GM21619 (cell line): ENCODE data around the gene EDN3.

Source experiments
- ATAC-seq: cut with Tn5 transposase; IDR thresholded peaks from one replicate; pipeline ENCODE4 v1.9.1; 2021; ENCODE audit not compliant: unreplicated experiment

Gene EDN3

DNA sequence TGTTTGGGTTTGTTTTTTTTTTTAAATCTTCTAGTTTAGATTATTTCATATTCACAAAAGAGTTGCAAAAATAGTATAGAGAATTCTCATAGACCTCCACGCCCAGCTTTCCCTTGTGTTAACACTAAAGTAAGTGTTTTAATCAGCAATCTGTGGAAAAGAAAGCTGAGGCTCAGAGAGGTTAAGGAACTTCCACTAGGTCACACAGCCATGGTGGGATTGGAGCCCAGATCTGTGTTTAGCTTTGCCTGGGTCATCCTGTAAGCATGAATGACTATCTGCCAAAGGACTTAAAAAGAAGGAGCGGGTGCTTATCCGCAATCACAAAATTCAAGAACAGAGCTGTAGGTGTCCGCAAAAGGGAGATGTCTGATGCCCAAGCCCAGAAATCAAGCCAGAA lies 60.5 kb downstream of the EDN3 start:
- ATAC-seq, result no peak

DNA sequence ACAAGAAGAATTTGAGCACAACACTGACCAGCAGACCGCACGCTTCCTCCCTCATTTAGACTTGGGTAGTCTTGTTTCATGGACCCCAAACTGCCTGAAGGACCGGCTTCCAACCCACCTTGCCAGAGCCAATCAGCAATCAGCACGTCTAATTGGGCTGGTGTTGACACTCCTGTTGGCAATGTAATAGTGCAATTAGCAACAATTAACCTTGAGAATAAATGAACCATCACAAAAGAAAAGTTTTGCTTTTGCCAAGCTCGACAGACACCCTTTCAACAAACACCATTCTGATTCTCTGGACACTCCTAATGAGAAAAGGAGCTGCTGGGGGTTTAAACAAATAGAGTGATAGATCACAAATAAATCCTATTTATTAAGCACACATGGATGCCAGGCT lies 61.0 kb downstream of the EDN3 start:
- ATAC-seq, result no peak

DNA sequence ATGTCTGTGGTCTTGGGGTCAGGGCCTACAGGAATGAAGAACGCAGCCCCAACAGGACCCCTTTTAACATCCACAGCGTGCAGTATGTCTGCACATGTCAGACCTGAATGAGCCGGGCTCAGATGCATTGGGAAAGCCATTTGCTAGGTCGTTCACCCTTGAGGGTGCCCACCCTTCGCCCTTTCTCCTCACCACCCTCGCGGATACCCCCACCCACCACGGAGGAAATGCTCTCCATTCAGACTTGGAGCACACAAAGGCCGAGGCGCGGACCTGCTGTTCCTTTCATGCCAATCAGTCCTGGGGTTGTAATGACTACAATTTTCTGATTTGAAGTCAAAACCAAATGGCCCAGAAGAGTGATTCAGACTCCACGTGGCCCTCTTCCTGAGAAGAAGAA lies 62.7 kb downstream of the EDN3 start:
- ATAC-seq, result no peak

DNA sequence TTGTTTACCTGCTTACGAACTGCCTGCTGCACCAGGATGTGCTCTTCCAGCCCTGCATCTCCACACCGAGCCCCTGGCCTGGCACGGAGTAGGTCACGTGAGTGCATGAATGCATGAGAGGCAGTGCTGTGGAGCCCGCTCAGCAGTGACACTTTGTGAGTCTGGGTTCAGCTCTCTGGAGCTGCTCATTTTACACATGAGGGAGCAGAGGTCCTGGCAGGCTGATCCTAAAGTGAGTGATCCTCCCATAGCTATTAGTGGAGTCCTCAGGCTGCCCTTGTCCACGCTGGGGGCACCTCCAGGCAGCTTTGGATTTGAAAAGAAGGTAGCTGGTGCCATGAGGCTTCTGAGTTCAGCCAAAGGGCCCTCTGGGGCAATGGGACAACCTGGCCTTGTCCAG lies 64.2 kb downstream of the EDN3 start:
- ATAC-seq, result no peak

DNA sequence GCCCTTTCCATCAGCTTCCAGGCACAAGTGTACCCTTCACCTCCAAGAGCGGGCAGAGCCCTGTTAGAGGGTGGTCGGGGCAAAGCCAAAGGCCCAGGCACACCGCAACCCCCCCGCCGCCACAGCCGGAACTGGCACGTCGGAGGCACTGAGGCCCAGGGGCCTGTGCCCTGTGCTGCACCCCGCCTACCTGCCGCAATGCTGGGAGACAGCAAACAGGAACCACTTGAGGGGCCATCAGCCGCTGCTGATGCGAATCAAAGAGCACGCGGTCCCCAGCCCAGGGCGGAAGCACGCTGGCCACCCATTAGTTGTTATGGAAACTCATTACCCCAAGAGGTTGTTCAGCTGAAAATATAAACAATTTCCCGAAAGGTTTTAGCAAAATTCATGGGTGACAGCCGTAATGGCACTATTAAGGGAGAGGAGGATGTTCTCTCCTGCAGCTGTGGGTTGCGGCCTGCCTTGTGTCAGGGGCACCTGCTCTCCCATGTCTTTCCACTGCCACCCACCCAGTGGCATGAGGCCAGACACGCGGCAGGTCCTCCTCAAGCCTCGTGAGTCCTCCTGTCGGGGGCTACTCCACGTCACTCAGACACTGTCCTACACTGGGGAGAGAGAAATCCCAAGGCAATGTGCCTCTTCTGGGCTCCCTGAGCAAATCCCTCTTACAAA lies 65.3 kb downstream of the EDN3 start:
- no peak for ATAC-seq

DNA sequence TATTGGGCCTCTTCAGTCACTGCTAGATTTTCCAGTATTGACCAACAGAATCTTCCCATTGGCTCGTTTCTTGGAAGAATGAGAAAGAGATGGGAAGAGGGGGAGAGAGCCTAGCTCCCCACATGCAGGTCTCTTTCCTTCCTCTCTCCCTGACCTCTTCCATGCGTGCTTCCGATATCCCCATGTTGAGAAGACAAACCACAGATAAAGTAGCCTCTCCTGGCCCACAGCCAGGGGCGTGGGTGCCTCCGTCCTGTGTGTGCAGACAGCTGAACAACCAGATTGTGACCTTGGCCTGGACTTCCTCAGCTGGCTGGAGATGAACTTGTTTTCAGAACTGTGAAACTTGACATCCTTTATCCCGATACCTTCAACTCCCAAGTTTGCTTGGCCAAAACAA lies 71.0 kb downstream of the EDN3 start:
- ATAC-seq, result no peak

DNA sequence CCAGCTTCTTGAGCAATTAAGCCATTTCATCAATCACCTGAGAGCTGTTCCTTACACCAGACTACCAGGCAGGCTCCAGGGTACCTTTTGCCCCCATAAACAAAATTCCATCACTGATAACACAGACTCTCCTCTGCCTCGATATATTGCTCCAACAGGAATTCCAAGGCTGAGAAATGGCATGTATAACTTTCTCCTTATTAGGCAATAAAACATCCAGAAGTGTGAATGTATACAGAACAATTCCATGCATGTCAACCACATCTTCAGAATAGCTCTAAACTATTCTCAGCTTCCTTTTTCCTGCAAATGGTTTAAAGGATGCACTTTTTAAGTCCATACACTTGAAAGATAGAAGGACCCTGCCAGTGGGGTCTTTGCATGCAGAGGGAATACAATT lies 73.8 kb downstream of the EDN3 start:
- no peak for ATAC-seq

DNA sequence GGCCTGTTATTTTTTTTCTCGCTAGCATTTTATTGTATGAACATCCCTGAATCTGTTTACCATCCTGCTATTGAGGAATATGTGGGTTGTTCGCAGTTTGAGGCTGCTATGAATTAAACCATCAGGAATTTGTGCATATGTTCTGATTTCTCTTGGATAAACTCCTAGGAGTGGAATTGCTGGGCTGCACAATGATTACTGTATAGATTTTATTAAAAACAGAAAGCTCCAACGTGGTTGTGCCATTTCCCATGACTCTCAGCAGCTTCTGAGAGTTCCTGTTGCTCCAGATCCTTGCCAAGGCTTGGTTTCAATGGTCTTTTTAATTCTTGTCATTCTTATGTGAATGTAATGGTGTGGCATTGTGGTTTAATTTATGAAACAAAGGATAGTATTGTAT lies 75.1 kb downstream of the EDN3 start:
- ATAC-seq, result no peak
